Measurements from ENCODE around the gene VCP.

Gene VCP

DNA sequence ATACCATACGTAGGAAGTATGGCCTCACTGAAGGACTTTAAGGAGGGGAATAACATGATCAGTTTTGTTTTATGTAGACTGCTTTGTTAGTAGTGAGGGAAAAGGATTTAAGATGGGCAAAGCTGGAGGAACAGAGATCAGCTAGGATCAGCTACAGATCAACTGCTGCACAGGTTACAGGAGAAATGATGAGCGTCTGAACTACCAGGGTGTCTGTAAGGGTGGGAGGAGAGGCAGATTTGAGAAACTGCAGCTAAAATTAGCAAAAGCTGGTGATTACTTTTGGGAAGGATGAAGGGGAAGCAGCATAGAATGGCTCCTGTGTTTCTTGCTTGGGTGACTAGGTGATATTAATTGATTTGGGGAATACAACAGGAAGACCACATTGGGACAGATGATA, 39.3 kb downstream of the VCP start:
- H3K9me3 ChIP-seq (ENCODE audit: low read length): no peaks in the 10 kb centered on the region
- H2AFZ ChIP-seq (ENCODE audit: low read length): no peak overlapping the region
- H4K20me1 ChIP-seq (ENCODE audit: insufficient read depth, low read length): no peaks in the 10 kb centered on the region
- H3K9ac ChIP-seq (ENCODE audit: low read length): no peak overlapping the region
- H3K9me2 ChIP-seq (ENCODE audit: low read depth, low read length): no peaks in the 10 kb centered on the region
- no peak overlapping the region for H3K4me3 ChIP-seq (ENCODE audit: low read depth, low read length, poor library complexity, severe bottlenecking)
- H3K27ac ChIP-seq (ENCODE audit: low read depth, low read length, poor library complexity, severe bottlenecking): no peak overlapping the region
- TF ChIP-seq, protein P1, sequence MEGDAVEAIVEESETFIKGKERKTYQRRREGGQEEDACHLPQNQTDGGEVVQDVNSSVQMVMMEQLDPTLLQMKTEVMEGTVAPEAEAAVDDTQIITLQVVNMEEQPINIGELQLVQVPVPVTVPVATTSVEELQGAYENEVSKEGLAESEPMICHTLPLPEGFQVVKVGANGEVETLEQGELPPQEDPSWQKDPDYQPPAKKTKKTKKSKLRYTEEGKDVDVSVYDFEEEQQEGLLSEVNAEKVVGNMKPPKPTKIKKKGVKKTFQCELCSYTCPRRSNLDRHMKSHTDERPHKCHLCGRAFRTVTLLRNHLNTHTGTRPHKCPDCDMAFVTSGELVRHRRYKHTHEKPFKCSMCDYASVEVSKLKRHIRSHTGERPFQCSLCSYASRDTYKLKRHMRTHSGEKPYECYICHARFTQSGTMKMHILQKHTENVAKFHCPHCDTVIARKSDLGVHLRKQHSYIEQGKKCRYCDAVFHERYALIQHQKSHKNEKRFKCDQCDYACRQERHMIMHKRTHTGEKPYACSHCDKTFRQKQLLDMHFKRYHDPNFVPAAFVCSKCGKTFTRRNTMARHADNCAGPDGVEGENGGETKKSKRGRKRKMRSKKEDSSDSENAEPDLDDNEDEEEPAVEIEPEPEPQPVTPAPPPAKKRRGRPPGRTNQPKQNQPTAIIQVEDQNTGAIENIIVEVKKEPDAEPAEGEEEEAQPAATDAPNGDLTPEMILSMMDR (IDR thresholded peaks at IDR 0.05; ENCODE audit: low read length): no peak
- TF ChIP-seq EZH2 (IDR thresholded peaks at IDR 0.05; ENCODE audit: borderline replicate concordance, low read length): no peak
- no peak overlapping the region for H3K4me2 ChIP-seq (ENCODE audit: low read length)
- no peaks in the 10 kb centered on the region for H3K36me3 ChIP-seq (ENCODE audit: insufficient read depth, low read length)
- H3K27me3 ChIP-seq (ENCODE audit: insufficient read depth, low read length): no peaks in the 10 kb centered on the region
- no peaks in the 10 kb centered on the region for H3K4me1 ChIP-seq (ENCODE audit: insufficient read depth, low read length, severe bottlenecking)
- H3K79me2 ChIP-seq (ENCODE audit: insufficient read depth, low read length): no peaks in the 10 kb centered on the region
- no peaks in the 10 kb centered on the region for H3F3A ChIP-seq (ENCODE audit: insufficient read depth, low read length)

DNA sequence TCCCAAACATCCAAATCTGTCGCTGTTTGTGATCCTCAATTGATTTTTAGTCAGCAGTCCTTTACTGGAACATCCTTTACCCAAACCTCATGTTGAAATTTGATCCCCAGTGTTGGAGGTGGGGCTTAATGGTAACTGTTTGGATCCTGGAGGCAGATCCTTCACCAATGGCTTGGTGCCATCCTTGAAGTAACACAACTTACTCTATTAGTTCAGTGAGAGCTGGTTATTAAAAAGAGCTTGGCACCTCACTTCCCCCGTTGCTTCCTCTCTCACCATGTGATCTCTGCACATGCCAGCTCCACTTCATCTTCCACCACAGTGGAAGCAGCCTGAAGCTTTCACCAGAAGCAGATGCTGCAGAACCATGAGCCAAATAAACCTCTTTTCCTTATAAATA, 42.6 kb downstream of the VCP start:
- Histone ChIP-seq H3K27me3 (ENCODE audit: insufficient read depth, low read length) (no peaks in the 10 kb centered on the region), H3K36me3 (ENCODE audit: insufficient read depth, low read length) (no peaks in the 10 kb centered on the region), H3K79me2 (ENCODE audit: insufficient read depth, low read length) (no peaks in the 10 kb centered on the region), H3K9ac (ENCODE audit: low read length) (no peak overlapping the region), H3K9me2 (ENCODE audit: low read depth, low read length) (no peaks in the 10 kb centered on the region), H3K27ac (ENCODE audit: low read depth, low read length, poor library complexity, severe bottlenecking) (no peak overlapping the region), H3F3A (ENCODE audit: insufficient read depth, low read length) (no peaks in the 10 kb centered on the region), H3K9me3 (ENCODE audit: low read length) (no peaks in the 10 kb centered on the region), H4K20me1 (ENCODE audit: insufficient read depth, low read length) (no peaks in the 10 kb centered on the region), H3K4me2 (ENCODE audit: low read length) (no peak overlapping the region), H2AFZ (ENCODE audit: low read length) (no peak overlapping the region), H3K4me1 (ENCODE audit: insufficient read depth, low read length, severe bottlenecking) (no peaks in the 10 kb centered on the region), H3K4me3 (ENCODE audit: low read depth, low read length, poor library complexity, severe bottlenecking) (no peak overlapping the region)
- TF ChIP-seq, protein P1 (IDR thresholded peaks at IDR 0.05; ENCODE audit: low read length): no peak
- TF ChIP-seq EZH2 (IDR thresholded peaks at IDR 0.05; ENCODE audit: borderline replicate concordance, low read length): no peak

DNA sequence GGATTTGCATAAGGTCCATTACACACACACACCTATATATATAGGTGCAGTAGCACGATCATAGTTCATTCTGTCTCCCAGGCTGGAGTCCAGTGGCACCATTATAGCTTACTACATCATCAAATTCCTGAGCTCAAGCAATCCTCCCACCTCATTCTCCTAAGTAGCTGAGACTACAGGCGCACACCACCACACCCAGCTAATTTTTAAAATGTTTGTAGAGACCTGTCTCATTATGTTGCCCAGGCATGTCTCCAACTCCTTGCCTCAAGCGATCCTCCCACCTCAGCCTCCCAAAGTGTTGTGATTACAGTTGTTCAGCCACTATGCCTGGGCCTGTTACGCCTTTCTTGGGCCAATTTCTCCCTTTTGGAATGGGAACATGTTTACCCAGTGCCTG, 43.2 kb downstream of the VCP start:
- Histone ChIP-seq H3K9me2 (ENCODE audit: low read depth, low read length) (no peaks in the 10 kb centered on the region), H3K4me1 (ENCODE audit: insufficient read depth, low read length, severe bottlenecking) (no peaks in the 10 kb centered on the region), H3K9ac (ENCODE audit: low read length) (no peak overlapping the region), H3K9me3 (ENCODE audit: low read length) (no peaks in the 10 kb centered on the region), H3K4me2 (ENCODE audit: low read length) (no peak overlapping the region), H3K36me3 (ENCODE audit: insufficient read depth, low read length) (no peaks in the 10 kb centered on the region), H3K79me2 (ENCODE audit: insufficient read depth, low read length) (no peaks in the 10 kb centered on the region), H3K27me3 (ENCODE audit: insufficient read depth, low read length) (no peaks in the 10 kb centered on the region), H3K4me3 (ENCODE audit: low read depth, low read length, poor library complexity, severe bottlenecking) (no peak overlapping the region), H3K27ac (ENCODE audit: low read depth, low read length, poor library complexity, severe bottlenecking) (no peak overlapping the region), H3F3A (ENCODE audit: insufficient read depth, low read length) (no peaks in the 10 kb centered on the region), H2AFZ (ENCODE audit: low read length) (no peak overlapping the region), H4K20me1 (ENCODE audit: insufficient read depth, low read length) (no peaks in the 10 kb centered on the region)
- TF ChIP-seq, protein P1 (IDR thresholded peaks at IDR 0.05; ENCODE audit: low read length): no peak
- no peak for TF ChIP-seq EZH2 (IDR thresholded peaks at IDR 0.05; ENCODE audit: borderline replicate concordance, low read length)
